Activated effector memory CD4-positive, alpha-beta T cell treated with Interleukin-2 at 50 U/mL for 16 hours (primary cell): Measurements from ENCODE around the gene TMEM179.

Experiments
- DNase-seq: peaks from one replicate; pipeline ENCODE4 v3.0.0-alpha.2; 2020

The TMEM179 gene

GRCh38 chr14:104541905-104542465, 62.6 kb downstream of the TMEM179 start:
- no peak for DNase-seq
